Upper lobe of right lung (tissue), 1 donor: ENCODE results near the gene OR6M1. TPM values are rescaled to one million over a fixed set of nuclear protein-coding genes. Genes with fewer than 3 reads are reported as not detected.

Source experiments
- ATAC-seq: fragments of 200-7000 bp; cut with Tn5 transposase; one replicate; pipeline ENCODE4 v1.9.1; 2020; ENCODE audit warnings: mild to moderate bottlenecking, moderate library complexity
- DNase-seq: peaks from one replicate; pipeline ENCODE4 v3.0.0-alpha.2; 2020
- H3K27ac ChIP-seq: fragments of 200-600 bp; one replicate; pipeline ENCODE4 v1.8.0; 2022
- H3K27me3 ChIP-seq: fragments of 200-600 bp; one replicate; pipeline ENCODE4 v1.8.0; 2022; ENCODE audit warnings: mild to moderate bottlenecking
- H3K36me3 ChIP-seq: fragments of 200-600 bp; one replicate; pipeline ENCODE4 v1.8.0; 2022
- H3K4me1 ChIP-seq: fragments of 200-600 bp; one replicate; pipeline ENCODE4 v1.8.0; 2022
- H3K4me3 ChIP-seq: fragments of 200-600 bp; one replicate; pipeline ENCODE4 v1.8.0; 2022; ENCODE audit warnings: mild to moderate bottlenecking
- H3K9me3 ChIP-seq: fragments of 200-600 bp; one replicate; pipeline ENCODE4 v1.8.0; 2022
- intact Hi-C: fragments of 100-400 bp; cut with DNase I; formaldehyde crosslinking; loops from one replicate; pipeline ENCODE4 v1.11.0; 2022
- total RNA-seq: library from RNA; stranded (reverse); fragmentation: NEBNext Ultra II Directional; extraction: Animal tissue kit (Norgen Biotek cat#: 25700); gene quantifications from one replicate; pipeline ENCODE4 v1.2.1, GENCODE V29; 2021
- TF ChIP-seq, protein P1 (sequence below): fragments of 200-600 bp; IDR thresholded peaks from one replicate; pipeline ENCODE4 v1.8.0; 2022; ENCODE audit warnings: antibody characterized with exemption
- donor health status: DM: no; HTN: yes; CAD: no; lungs with severe emphysema.

The OR6M1 gene
- total RNA-seq, 1 donor from 2014 or later: not detected

DNA sequence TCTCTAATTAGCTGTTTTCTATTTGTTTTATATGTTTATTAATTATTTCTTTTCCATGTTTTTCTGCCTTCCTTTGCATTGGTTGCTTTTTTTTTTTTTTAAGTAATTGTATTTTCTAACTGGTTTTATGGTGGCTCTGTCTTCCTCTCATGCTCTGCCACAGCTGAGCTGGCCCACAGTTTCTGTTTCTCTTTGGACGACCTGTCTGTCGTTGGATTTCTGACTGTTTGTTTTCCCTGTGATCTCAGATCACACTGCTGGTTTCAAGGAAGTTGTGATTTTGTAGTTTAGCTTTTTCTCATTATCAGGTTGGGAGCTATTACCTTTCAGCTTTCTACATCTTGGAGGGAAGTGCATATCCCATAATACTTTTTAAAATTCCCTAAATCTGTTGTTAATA lies 15.9 kb upstream of the OR6M1 start:
- Histone ChIP-seq H3K27ac (no peak overlapping the region), H3K9me3 (no peaks in the 10 kb centered on the region), H3K4me1 (no peaks in the 10 kb centered on the region), H3K27me3 (no peaks in the 10 kb centered on the region), H3K36me3 (no peaks in the 10 kb centered on the region), H3K4me3 (no peak overlapping the region)
- intact Hi-C loops: no loop called here
- DNase-seq (no peak), ATAC-seq (peak; percentile 61)
- TF ChIP-seq, protein P1, sequence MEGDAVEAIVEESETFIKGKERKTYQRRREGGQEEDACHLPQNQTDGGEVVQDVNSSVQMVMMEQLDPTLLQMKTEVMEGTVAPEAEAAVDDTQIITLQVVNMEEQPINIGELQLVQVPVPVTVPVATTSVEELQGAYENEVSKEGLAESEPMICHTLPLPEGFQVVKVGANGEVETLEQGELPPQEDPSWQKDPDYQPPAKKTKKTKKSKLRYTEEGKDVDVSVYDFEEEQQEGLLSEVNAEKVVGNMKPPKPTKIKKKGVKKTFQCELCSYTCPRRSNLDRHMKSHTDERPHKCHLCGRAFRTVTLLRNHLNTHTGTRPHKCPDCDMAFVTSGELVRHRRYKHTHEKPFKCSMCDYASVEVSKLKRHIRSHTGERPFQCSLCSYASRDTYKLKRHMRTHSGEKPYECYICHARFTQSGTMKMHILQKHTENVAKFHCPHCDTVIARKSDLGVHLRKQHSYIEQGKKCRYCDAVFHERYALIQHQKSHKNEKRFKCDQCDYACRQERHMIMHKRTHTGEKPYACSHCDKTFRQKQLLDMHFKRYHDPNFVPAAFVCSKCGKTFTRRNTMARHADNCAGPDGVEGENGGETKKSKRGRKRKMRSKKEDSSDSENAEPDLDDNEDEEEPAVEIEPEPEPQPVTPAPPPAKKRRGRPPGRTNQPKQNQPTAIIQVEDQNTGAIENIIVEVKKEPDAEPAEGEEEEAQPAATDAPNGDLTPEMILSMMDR: no peak

DNA sequence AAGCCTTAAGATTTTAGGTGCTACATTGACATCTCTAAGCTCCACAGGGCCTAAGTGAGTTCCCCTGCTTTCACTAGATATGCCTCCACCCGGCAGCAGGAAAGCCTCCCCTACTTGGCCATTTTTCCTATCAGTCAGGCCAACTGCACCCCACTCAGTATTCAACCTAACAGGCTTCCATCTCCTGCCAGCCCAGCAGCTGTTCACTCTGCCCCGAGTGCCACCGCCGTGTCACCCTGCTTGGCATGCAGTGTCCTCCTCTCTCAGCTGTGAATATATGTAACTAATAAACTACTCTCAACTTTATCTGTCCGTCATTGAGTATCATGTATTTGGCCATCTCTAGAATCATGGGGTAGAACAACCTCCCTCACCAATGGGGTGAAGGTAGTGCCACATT lies 9.0 kb upstream of the OR6M1 start:
- no peak overlapping the region for H3K4me3 ChIP-seq
- TF ChIP-seq, protein P1: no peak
- DNase-seq (no peak), ATAC-seq (no peak)
- H3K36me3 ChIP-seq: no peaks in the 10 kb centered on the region
- no peaks in the 10 kb centered on the region for H3K4me1 ChIP-seq
- no peaks in the 10 kb centered on the region for H3K27me3 ChIP-seq
- no peaks in the 10 kb centered on the region for H3K9me3 ChIP-seq
- intact Hi-C loops: no loop called here
- no peak overlapping the region for H3K27ac ChIP-seq

DNA sequence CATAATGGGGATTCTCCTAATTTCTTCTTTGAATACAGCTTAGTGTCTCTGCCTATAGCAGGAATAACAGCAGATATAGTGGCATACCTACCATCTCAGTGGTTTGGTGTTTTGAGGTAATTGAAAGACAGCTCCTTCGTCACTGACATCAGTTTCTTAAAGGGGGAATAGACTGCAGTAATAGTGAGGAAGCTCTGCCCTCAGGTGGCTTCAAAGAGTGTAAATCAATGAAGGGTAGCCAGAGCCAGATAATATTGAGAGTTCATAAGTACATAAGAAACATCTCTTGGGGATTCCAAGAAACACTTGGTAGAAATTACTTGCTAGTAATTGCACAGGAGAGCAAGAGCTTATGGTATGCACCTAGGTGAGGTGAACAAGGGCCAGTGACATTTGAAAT lies 4.4 kb downstream of the OR6M1 start:
- H3K36me3 ChIP-seq: no peaks in the 10 kb centered on the region
- no peaks in the 10 kb centered on the region for H3K4me1 ChIP-seq
- ATAC-seq (no peak), DNase-seq (no peak)
- H3K9me3 ChIP-seq: no peaks in the 10 kb centered on the region
- intact Hi-C loops: no loop called here
- no peak overlapping the region for H3K27ac ChIP-seq
- H3K27me3 ChIP-seq: no peaks in the 10 kb centered on the region
- TF ChIP-seq, protein P1: no peak
- H3K4me3 ChIP-seq: no peak overlapping the region

DNA sequence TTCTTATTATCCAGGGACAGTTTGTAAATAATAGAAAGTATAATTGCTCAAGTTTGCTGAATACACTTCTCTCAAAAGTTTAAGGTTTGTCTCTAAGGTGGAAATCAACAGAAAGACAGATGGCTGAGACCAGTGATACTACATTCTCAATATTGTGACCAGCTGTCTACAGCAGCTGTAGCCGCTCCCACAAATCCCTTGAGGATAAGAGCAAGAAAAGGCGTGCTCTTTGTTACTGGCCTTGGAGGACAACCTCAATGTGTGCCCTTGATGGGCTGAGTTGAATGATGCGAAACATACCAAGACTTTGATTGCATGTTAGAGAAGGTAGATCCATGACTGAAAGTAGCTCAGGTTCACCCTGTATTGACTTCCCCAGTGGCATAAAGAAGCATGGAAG lies 6.1 kb downstream of the OR6M1 start:
- TF ChIP-seq, protein P1: no peak
- Histone ChIP-seq H3K9me3 (no peaks in the 10 kb centered on the region), H3K27ac (no peak overlapping the region), H3K4me3 (no peak overlapping the region), H3K4me1 (no peaks in the 10 kb centered on the region), H3K27me3 (no peaks in the 10 kb centered on the region), H3K36me3 (no peaks in the 10 kb centered on the region)
- no peak for ATAC-seq
- intact Hi-C loops: no loop called here
- DNase-seq: no peak

DNA sequence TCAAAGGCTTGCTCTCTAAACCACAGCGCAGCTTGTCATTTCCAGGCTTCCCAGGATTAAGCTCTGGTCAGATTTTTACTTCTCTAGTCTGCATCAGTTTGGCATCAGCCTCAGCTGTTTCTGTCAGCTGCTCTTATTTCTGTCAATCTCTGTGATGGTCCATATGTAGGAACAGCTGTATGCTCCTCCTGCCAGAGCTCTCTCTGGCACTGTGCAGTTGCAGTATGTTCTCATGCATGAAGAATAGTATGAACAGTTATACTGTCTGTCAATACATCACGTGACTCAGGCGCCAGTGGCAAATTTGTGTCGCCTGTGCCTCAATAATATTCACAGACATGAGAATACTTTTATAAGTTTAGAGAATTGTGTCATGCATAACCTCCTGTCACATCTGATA lies 6.7 kb downstream of the OR6M1 start:
- H3K4me3 ChIP-seq: no peak overlapping the region
- no peaks in the 10 kb centered on the region for H3K27me3 ChIP-seq
- H3K36me3 ChIP-seq: no peaks in the 10 kb centered on the region
- no peaks in the 10 kb centered on the region for H3K9me3 ChIP-seq
- TF ChIP-seq, protein P1: no peak
- no peak overlapping the region for H3K27ac ChIP-seq
- ATAC-seq (no peak), DNase-seq (no peak)
- no peaks in the 10 kb centered on the region for H3K4me1 ChIP-seq
- intact Hi-C loops: no loop called here

DNA sequence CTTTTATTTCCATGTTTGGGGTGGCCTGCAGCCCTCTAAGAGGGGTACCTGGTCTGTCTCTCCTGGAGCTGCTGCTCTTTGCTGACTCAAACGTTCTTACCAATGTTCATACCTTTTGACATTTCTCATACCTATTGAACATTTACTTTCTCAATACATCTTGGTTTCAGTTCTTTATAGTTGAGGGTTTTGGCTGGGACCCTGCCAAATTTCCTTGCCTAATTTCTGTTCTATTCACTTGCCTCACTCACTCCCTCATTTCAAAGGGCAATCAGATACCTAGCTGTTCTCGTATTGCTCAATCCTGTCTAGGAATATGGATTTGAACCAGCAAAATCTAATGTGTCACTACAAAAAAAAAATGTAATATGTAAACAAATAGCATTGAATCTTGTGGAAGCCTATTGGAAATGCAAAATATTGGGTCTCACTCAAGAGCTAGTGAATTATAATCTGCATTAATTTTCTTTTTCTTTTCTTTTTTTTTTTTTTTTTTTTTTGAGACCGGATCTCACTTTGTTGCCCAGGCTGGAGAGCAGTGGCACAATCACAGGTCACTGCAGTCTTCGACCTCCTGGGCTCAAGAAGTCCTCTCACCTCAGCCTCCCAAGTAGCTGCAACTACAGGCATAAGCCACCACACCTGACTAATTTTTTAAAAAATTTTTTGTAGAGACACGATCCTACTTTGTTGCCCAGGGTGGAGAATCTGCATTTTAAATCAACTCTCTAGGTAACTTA lies 7.5 kb downstream of the OR6M1 start:
- DNase-seq (no peak), ATAC-seq (no peak)
- no peaks in the 10 kb centered on the region for H3K27me3 ChIP-seq
- H3K36me3 ChIP-seq: no peaks in the 10 kb centered on the region
- TF ChIP-seq, protein P1: no peak
- intact Hi-C loops: no loop called here
- H3K4me1 ChIP-seq: no peaks in the 10 kb centered on the region
- H3K27ac ChIP-seq: no peak overlapping the region
- no peak overlapping the region for H3K4me3 ChIP-seq
- no peaks in the 10 kb centered on the region for H3K9me3 ChIP-seq
